ENCODE results near the gene GALNT17.

The GALNT17 gene

GRCh38 chr7:71511361-71511807 is 379.4 kb downstream of the GALNT17 start:
- no peak for TF ChIP-seq CTCF (IDR thresholded peaks at IDR 0.05; ENCODE audit: low read depth, low read length, missing control alignments)
- no peak overlapping the region for H3K4me3 ChIP-seq (replicated peaks; ENCODE audit: low read depth, low read length)
- no peak for DNase-seq (ENCODE audit: extremely low read depth, low read depth)

- no peak for TF ChIP-seq CTCF (IDR thresholded peaks at IDR 0.05; ENCODE audit: low read depth, low read length, missing control alignments)
- no peak for DNase-seq (ENCODE audit: extremely low read depth, low read depth)
- no peak overlapping the region for H3K4me3 ChIP-seq (replicated peaks; ENCODE audit: low read depth, low read length)
Measured at GRCh38 chr7:71517940-71518699, 386.2 kb downstream of the GALNT17 start.

GRCh38 chr7:71518880-71519279 is 386.9 kb downstream of the GALNT17 start:
- H3K4me3 ChIP-seq (replicated peaks; ENCODE audit: low read depth, low read length): no peak overlapping the region
- no peak for DNase-seq (ENCODE audit: extremely low read depth, low read depth)
- no peak for TF ChIP-seq CTCF (IDR thresholded peaks at IDR 0.05; ENCODE audit: low read depth, low read length, missing control alignments)

GRCh38 chr7:71521506-71521905 is 389.6 kb downstream of the GALNT17 start:
- DNase-seq (ENCODE audit: extremely low read depth, low read depth): no peak
- TF ChIP-seq CTCF (IDR thresholded peaks at IDR 0.05; ENCODE audit: low read depth, low read length, missing control alignments): no peak

GRCh38 chr7:71526106-71526505 is 394.2 kb downstream of the GALNT17 start:
- no peak for DNase-seq (ENCODE audit: extremely low read depth, low read depth)
- no peak for TF ChIP-seq CTCF (IDR thresholded peaks at IDR 0.05; ENCODE audit: low read depth, low read length, missing control alignments)

More at GRCh38 chr7:71521506-71521905, 389.6 kb downstream of the GALNT17 start:
- no peak overlapping the region for H3K4me3 ChIP-seq (replicated peaks; ENCODE audit: low read depth, low read length)

GRCh38 chr7:71527213-71527612 is 395.3 kb downstream of the GALNT17 start:
- no peak for TF ChIP-seq CTCF (IDR thresholded peaks at IDR 0.05; ENCODE audit: low read depth, low read length, missing control alignments)
- H3K4me3 ChIP-seq (replicated peaks; ENCODE audit: low read depth, low read length): no peak overlapping the region
- no peak for DNase-seq (ENCODE audit: extremely low read depth, low read depth)

More at GRCh38 chr7:71526106-71526505, 394.2 kb downstream of the GALNT17 start:
- no peak overlapping the region for H3K4me3 ChIP-seq (replicated peaks; ENCODE audit: low read depth, low read length)

All from HFF-Myc (cell line).